Tibial artery (tissue), 4 donors: ENCODE results near the gene IRAK4.

Experiments
- DNase-seq, 2 donors: peaks; one replicate each; pipeline ENCODE4 v3.0.0-alpha.2; 2019
- H3K27ac ChIP-seq, 2 donors: fragments of 200-600 bp; sonication (generic) in 1 of 2; 1 replicate in 1 of 2; 2 replicates in 1 of 2; pipeline ENCODE4 v1.5.1; 2018 to 2019; ENCODE audit warnings: mild to moderate bottlenecking in 1 of 2
- H3K27me3 ChIP-seq, 2 donors: fragments of 200-600 bp; sonication (generic) in 1 of 2; one replicate each; pipeline versions ENCODE4 v1.5.1 to v1.6.0; 2016 to 2019
- H3K36me3 ChIP-seq, 3 donors: fragments of 200-600 bp; sonication (generic) in 2 of 3; one replicate each; pipeline ENCODE4 v1.5.1; 2016 to 2019; ENCODE audit warnings: mild to moderate bottlenecking in 2 of 3
- H3K4me1 ChIP-seq, 4 donors: fragments of 200-600 bp; sonication (generic) in 2 of 4; 1 replicate in 3 of 4; 2 replicates in 1 of 4; pipeline ENCODE4 v1.5.1; 2016 to 2019
- H3K4me3 ChIP-seq, 2 donors: fragments of 200-600 bp; sonication (generic) in 1 of 2; 1 replicate in 1 of 2; 2 replicates in 1 of 2; pipeline ENCODE4 v1.5.1; 2018 to 2019; ENCODE audit warnings: mild to moderate bottlenecking in 2 of 2
- H3K9me3 ChIP-seq, 3 donors: fragments of 200-600 bp; sonication (generic) in 1 of 3; one replicate each; pipeline ENCODE4 v1.5.1; 2016 to 2019
- CTCF ChIP-seq, 2 experiments: fragments of 200-600 bp in 1 of 2; fragments of 450-650 bp in 1 of 2; IDR thresholded peaks; one replicate each; pipeline ENCODE4 v1.5.1; 2017 to 2019; ENCODE audit warnings: antibody characterized with exemption in 2 of 2, mild to moderate bottlenecking in 1 of 2, moderate library complexity in 1 of 2
- intact Hi-C: fragments of 100-400 bp; cut with DNase I; formaldehyde crosslinking; loops from one replicate; pipeline ENCODE4 v1.15.0; 2023; ENCODE audit warnings: low total_unique reads

IRAK4 gene

GRCh38 chr12:43806737-43807072 is 48.0 kb downstream of the IRAK4 start:
- H3K9me3 ChIP-seq, result no peaks in the 10 kb centered on the region
- H3K27ac ChIP-seq, result peak overlapping the region; percentile 89 to 97
- peaks cover 0 to 32% (median 11%) of the 10 kb centered on the region in 4 donors for H3K4me1 ChIP-seq
- intact Hi-C loops, result loop anchor here (2.0 to 10.0 kb wide), 2 partner anchors 28 to 52 kb away; partner anchors contain the start of genes IRAK4 and PUS7L
- H3K36me3 ChIP-seq, result peaks cover 3 to 6% (median 4%) of the 10 kb centered on the region in 3 donors
- peak overlapping the region; percentile 81 to 91 for H3K4me3 ChIP-seq
- no peaks in the 10 kb centered on the region for H3K27me3 ChIP-seq
- DNase-seq, result no peak
- TF ChIP-seq CTCF (IDR thresholded peaks at IDR 0.05), result no peak

- peak overlapping the region in 1 of 2 donors; percentile 89 for H3K27ac ChIP-seq
- intact Hi-C loops, result loop anchor here (2.0 to 10.0 kb wide), 2 partner anchors 27 to 53 kb away; partner anchors contain the start of genes IRAK4 and PUS7L
- DNase-seq, result no peak
- H3K4me1 ChIP-seq, result peaks cover 0 to 32% (median 11%) of the 10 kb centered on the region in 4 donors
- no peak for TF ChIP-seq CTCF (IDR thresholded peaks at IDR 0.05)
- no peak overlapping the region for H3K4me3 ChIP-seq
- peaks cover 0 to 4% (median 0%) of the 10 kb centered on the region in 3 donors for H3K36me3 ChIP-seq
- H3K9me3 ChIP-seq, result no peaks in the 10 kb centered on the region
- H3K27me3 ChIP-seq, result no peaks in the 10 kb centered on the region
Measured at GRCh38 chr12:43807386-43807785, 48.6 kb downstream of the IRAK4 start.

- H3K4me3 ChIP-seq, result no peak overlapping the region
- peaks cover 0 to 3% of the 10 kb centered on the region in 2 donors for H3K27me3 ChIP-seq
- no peak overlapping the region for H3K27ac ChIP-seq
- intact Hi-C loops, result no loop called here
- TF ChIP-seq CTCF (IDR thresholded peaks at IDR 0.05), result no peak
- H3K4me1 ChIP-seq, result peaks cover 0 to under 1% (median 0%) of the 10 kb centered on the region in 4 donors
- H3K36me3 ChIP-seq, result no peaks in the 10 kb centered on the region
- DNase-seq, result no peak
- no peaks in the 10 kb centered on the region for H3K9me3 ChIP-seq
Measured at GRCh38 chr12:43812057-43812456, 53.3 kb downstream of the IRAK4 start.

- intact Hi-C loops, result no loop called here
- no peaks in the 10 kb centered on the region for H3K36me3 ChIP-seq
- H3K9me3 ChIP-seq, result no peaks in the 10 kb centered on the region
- no peaks in the 10 kb centered on the region for H3K4me1 ChIP-seq
- DNase-seq, result no peak
- H3K27me3 ChIP-seq, result peaks cover 0 to 3% of the 10 kb centered on the region in 2 donors
- H3K4me3 ChIP-seq, result no peak overlapping the region
- H3K27ac ChIP-seq, result no peak overlapping the region
- TF ChIP-seq CTCF (IDR thresholded peaks at IDR 0.05), result no peak
Measured at GRCh38 chr12:43812926-43813325, 54.2 kb downstream of the IRAK4 start.

GRCh38 chr12:43815416-43815815 is 56.7 kb downstream of the IRAK4 start:
- Histone ChIP-seq H3K27me3 (peaks cover 0 to 3% of the 10 kb centered on the region in 2 donors), H3K4me1 (no peaks in the 10 kb centered on the region), H3K36me3 (no peaks in the 10 kb centered on the region), H3K27ac (no peak overlapping the region), H3K4me3 (no peak overlapping the region), H3K9me3 (no peaks in the 10 kb centered on the region)
- DNase-seq, result no peak
- intact Hi-C loops, result no loop called here
- TF ChIP-seq CTCF (IDR thresholded peaks at IDR 0.05), result no peak

GRCh38 chr12:43816168-43816567 is 57.4 kb downstream of the IRAK4 start:
- no peaks in the 10 kb centered on the region for H3K36me3 ChIP-seq
- no peak for TF ChIP-seq CTCF (IDR thresholded peaks at IDR 0.05)
- H3K4me3 ChIP-seq, result no peak overlapping the region
- peaks cover 0 to 3% of the 10 kb centered on the region in 2 donors for H3K27me3 ChIP-seq
- no peak for DNase-seq
- no peaks in the 10 kb centered on the region for H3K9me3 ChIP-seq
- no peaks in the 10 kb centered on the region for H3K4me1 ChIP-seq
- no peak overlapping the region for H3K27ac ChIP-seq
- intact Hi-C loops, result no loop called here
